ENCODE measurements around the gene STAM.

GRCh38 chr10:17712717-17713471, 68.9 kb downstream of the STAM start:
- no peak for TF ChIP-seq MTA2 (IDR thresholded peaks at IDR 0.05; ENCODE audit: low read depth)
- no peak for TF ChIP-seq ARID2 (IDR thresholded peaks at IDR 0.05)
- TF ChIP-seq, protein P1, sequence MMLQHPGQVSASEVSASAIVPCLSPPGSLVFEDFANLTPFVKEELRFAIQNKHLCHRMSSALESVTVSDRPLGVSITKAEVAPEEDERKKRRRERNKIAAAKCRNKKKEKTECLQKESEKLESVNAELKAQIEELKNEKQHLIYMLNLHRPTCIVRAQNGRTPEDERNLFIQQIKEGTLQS (IDR thresholded peaks at IDR 0.05) = no peak
- TF ChIP-seq, protein P1 (CRISPR knock-in tag; conservative IDR thresholded peaks at IDR 0.05) = no peak
- TF ChIP-seq ZNF282 (CRISPR knock-in tag; IDR thresholded peaks at IDR 0.05) = no peak
